H9 (cell line): ENCODE results near the gene HECW1. TPM values are rescaled to one million over a fixed set of nuclear protein-coding genes. Genes with fewer than 3 reads are reported as not detected.

Experiments used
- DNase-seq: peaks from one replicate; pipeline ENCODE4 v3.0.0-alpha.2; 2017
- H2AFZ ChIP-seq: one replicate; pipeline ENCODE4 v1.6.1; 2013; ENCODE audit warnings: mild to moderate bottlenecking, low read length, control low read depth, moderate library complexity
- H2AK5ac ChIP-seq: 2 replicates; pipeline ENCODE4 v1.6.1; 2013; ENCODE audit warnings: low read length, control low read depth, mixed read lengths; ENCODE audit not compliant: insufficient read length
- H2BK120ac ChIP-seq: one replicate; pipeline ENCODE4 v1.6.1; 2013; ENCODE audit warnings: low read depth, mild to moderate bottlenecking, low read length, control low read depth, inconsistent platforms; ENCODE audit not compliant: poor library complexity, severe bottlenecking
- H2BK12ac ChIP-seq: 2 replicates; pipeline ENCODE4 v1.6.1; 2013; ENCODE audit warnings: low read length, control low read depth, mixed read lengths, low read depth; ENCODE audit not compliant: insufficient read length
- H2BK15ac ChIP-seq: 2 replicates; pipeline ENCODE4 v1.6.1; 2013; ENCODE audit warnings: low read depth, low read length, control low read depth
- H2BK20ac ChIP-seq: one replicate; pipeline ENCODE4 v1.6.1; 2013; ENCODE audit warnings: low read depth, mild to moderate bottlenecking, low read length, control low read depth, inconsistent platforms; ENCODE audit not compliant: poor library complexity, severe bottlenecking
- H2BK5ac ChIP-seq: 2 replicates; pipeline ENCODE4 v1.6.1; 2013; ENCODE audit warnings: low read length, control low read depth, mixed read lengths; ENCODE audit not compliant: insufficient read length
- H3K14ac ChIP-seq: 2 replicates; pipeline ENCODE4 v1.6.1; 2013; ENCODE audit warnings: low read length, control low read depth; ENCODE audit not compliant: insufficient read depth
- H3K18ac ChIP-seq: 2 replicates; pipeline ENCODE4 v1.6.1; 2013; ENCODE audit warnings: low read depth, mild to moderate bottlenecking, mixed read lengths, low read length, control low read depth; ENCODE audit not compliant: insufficient read length
- H3K23ac ChIP-seq: 2 replicates; pipeline ENCODE4 v1.6.1; 2013; ENCODE audit warnings: low read length, control low read depth, mixed read lengths, low read depth; ENCODE audit not compliant: insufficient read length
- H3K23me2 ChIP-seq: 2 replicates; pipeline ENCODE4 v1.6.1; 2013; ENCODE audit warnings: low read depth, mild to moderate bottlenecking, mixed read lengths, low read length, control low read depth; ENCODE audit not compliant: insufficient read length, poor library complexity, severe bottlenecking
- H3K27ac ChIP-seq: 2 replicates; pipeline ENCODE4 v1.5.1; 2013; ENCODE audit warnings: low read length, control low read depth, mixed read lengths, low read depth; ENCODE audit not compliant: insufficient read length
- H3K27me3 ChIP-seq: 2 replicates; pipeline ENCODE4 v1.6.1; 2013; ENCODE audit warnings: low read length, control low read depth, inconsistent platforms; ENCODE audit not compliant: insufficient read depth
- H3K4ac ChIP-seq: 2 replicates; pipeline ENCODE4 v1.6.1; 2013; ENCODE audit warnings: low read depth, mild to moderate bottlenecking, control low read depth, inconsistent platforms, low read length, moderate library complexity
- H3K4me1 ChIP-seq: 2 replicates; pipeline ENCODE4 v1.6.1; 2013; ENCODE audit warnings: low read length, control low read depth, inconsistent platforms; ENCODE audit not compliant: insufficient read depth
- H3K4me2 ChIP-seq: 2 replicates; pipeline ENCODE4 v1.6.1; 2013; ENCODE audit warnings: low read length, control low read depth, mixed read lengths; ENCODE audit not compliant: insufficient read length, insufficient read depth
- H3K56ac ChIP-seq: 2 replicates; pipeline ENCODE4 v1.6.1; 2013; ENCODE audit warnings: low read depth, mild to moderate bottlenecking, mixed read lengths, low read length, control low read depth; ENCODE audit not compliant: insufficient read length
- H3K79me1 ChIP-seq: 2 replicates; pipeline ENCODE4 v1.6.1; 2013; ENCODE audit warnings: low read depth, mild to moderate bottlenecking, moderate library complexity, low read length, control low read depth, inconsistent platforms; ENCODE audit not compliant: insufficient read depth, poor library complexity, severe bottlenecking
- H3K79me2 ChIP-seq: 2 replicates; pipeline ENCODE4 v1.6.1; 2013; ENCODE audit warnings: low read length, control low read depth, inconsistent platforms; ENCODE audit not compliant: insufficient read depth
- H3K9ac ChIP-seq: 2 replicates; pipeline ENCODE4 v1.6.1; 2013; ENCODE audit warnings: low read length, control low read depth, mixed read lengths; ENCODE audit not compliant: insufficient read length; ENCODE audit errors: extremely low read depth
- H3K9me3 ChIP-seq: one replicate; pipeline ENCODE4 v1.6.1; 2013; ENCODE audit warnings: low read depth, low read length, inconsistent platforms; ENCODE audit not compliant: control insufficient read depth
- H3T11ph ChIP-seq: one replicate; pipeline ENCODE4 v1.6.1; 2013; ENCODE audit warnings: mild to moderate bottlenecking, low read length, control low read depth, inconsistent platforms
- H4K20me1 ChIP-seq: one replicate; pipeline ENCODE4 v1.6.1; 2013; ENCODE audit not compliant: control insufficient read depth, insufficient read length, insufficient read depth
- H4K5ac ChIP-seq: 2 replicates; pipeline ENCODE4 v1.6.1; 2013; ENCODE audit warnings: low read depth, mild to moderate bottlenecking, mixed read lengths, low read length, control low read depth; ENCODE audit not compliant: insufficient read length
- H4K8ac ChIP-seq: replicated peaks from 2 replicates; pipeline ENCODE4 v1.6.1; 2013; ENCODE audit warnings: low read length, control low read depth, mixed read lengths, low read depth; ENCODE audit not compliant: insufficient read length
- H4K91ac ChIP-seq: 2 replicates; pipeline ENCODE4 v1.6.1; 2013; ENCODE audit warnings: low read depth, mild to moderate bottlenecking, moderate library complexity, mixed read lengths, low read length, control low read depth; ENCODE audit not compliant: insufficient read length
- H3K27ac Mint-ChIP-seq, 3 experiments: 2 replicates in 2 of 3; 3 replicates in 1 of 3; pipeline ENCODE4 v1.8.0; 2020 to 2021; ENCODE audit warnings: mixed read lengths in 3 of 3, mild to moderate bottlenecking in 1 of 3, moderate library complexity in 1 of 3
- H3K27me3 Mint-ChIP-seq: 2 replicates; pipeline ENCODE4 v1.8.0; 2021; ENCODE audit warnings: low read depth, mild to moderate bottlenecking, moderate library complexity, mixed read lengths
- H3K36me3 Mint-ChIP-seq, 3 experiments: 2 replicates in 2 of 3; 3 replicates in 1 of 3; pipeline ENCODE4 v1.8.0; 2020 to 2021; ENCODE audit warnings: low read depth in 3 of 3, mixed read lengths in 3 of 3; ENCODE audit not compliant: insufficient read depth in 1 of 3
- H3K4me1 Mint-ChIP-seq, 2 experiments: 2 replicates each; pipeline ENCODE4 v1.8.0; 2020; ENCODE audit warnings: mixed read lengths in 2 of 2
- H3K4me3 Mint-ChIP-seq, 2 experiments: 2 replicates in 1 of 2; 3 replicates in 1 of 2; pipeline ENCODE4 v1.8.0; 2020 to 2021; ENCODE audit warnings: mild to moderate bottlenecking in 2 of 2, mixed read lengths in 2 of 2, moderate library complexity in 1 of 2
- H3K9me3 Mint-ChIP-seq, 2 experiments: 2 replicates in 1 of 2; 3 replicates in 1 of 2; pipeline ENCODE4 v1.8.0; 2020; ENCODE audit warnings: mild to moderate bottlenecking in 2 of 2, mixed read lengths in 2 of 2, moderate library complexity in 1 of 2
- WGBS: extraction: QIAGEN DNeasy Blood & Tissue Kit; methylation state at CpG from one replicate; pipeline ENCODE4 v1.1.7; 2013; ENCODE audit warnings: missing lambda C conversion rate, low lambda C conversion rate, mixed read lengths; ENCODE audit not compliant: insufficient read length; ENCODE audit errors: extremely low coverage; 5-methylcytosine and 5-hydroxymethylcytosine counted together
- total RNA-seq: library from RNA; stranded (reverse); gene quantifications from 2 replicates; pipeline ENCODE4 v1.2.1, GENCODE V29; 2021
- TF ChIP-seq, protein P1 (sequence below): fragments of 200-600 bp; sonication (generic); conservative IDR thresholded peaks from 3 replicates; pipeline ENCODE4 v1.8.0; 2021; ENCODE audit warnings: antibody characterized with exemption, mild to moderate bottlenecking

The HECW1 gene
- total RNA-seq, 1 experiment from 2014 or later: 5.0 TPM

DNA sequence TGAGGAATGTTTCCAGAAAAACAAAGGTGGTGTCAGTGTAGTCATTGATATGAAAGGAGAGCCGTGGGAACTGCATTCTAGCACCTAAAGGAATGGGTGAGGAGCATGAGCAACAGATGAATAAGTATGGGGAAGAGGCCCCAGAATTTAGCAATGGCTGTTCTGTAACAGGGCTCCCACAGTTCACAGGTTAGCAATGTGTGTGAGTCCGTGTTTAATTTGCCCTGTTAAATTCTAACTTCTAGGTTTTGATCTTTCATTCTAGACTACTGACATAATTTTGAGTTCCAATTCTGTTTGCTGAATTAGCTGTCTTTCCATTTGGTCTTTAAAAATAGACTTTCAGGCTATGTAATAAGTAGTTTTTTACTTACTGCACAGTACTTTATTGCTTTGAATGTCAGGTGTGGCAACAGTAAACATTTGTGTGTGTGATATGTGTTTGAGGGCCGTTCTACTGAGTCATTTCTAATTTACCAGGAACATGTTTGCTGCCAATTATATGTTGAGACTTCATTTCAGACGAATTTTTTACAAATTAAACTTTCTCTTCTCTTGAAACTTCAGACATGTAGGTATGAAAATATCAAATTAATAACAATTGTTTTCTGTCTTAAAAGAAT lies 479.2 kb downstream of the HECW1 start:
- Mint-ChIP-seq H3K9me3 (no peaks in the 10 kb centered on the region), H3K4me3 (no peak overlapping the region), H3K27me3 (no peaks in the 10 kb centered on the region), H3K27ac (no peak overlapping the region; a peak in 2 of 7 replicates), H3K36me3 (peaks cover 0 to 2% (median 0%) of the 10 kb centered on the region in 3 experiments; a peak in 2 of 7 replicates), H3K4me1 (peaks cover 3 to 8% of the 10 kb centered on the region in 2 experiments)
- H3K23me2 ChIP-seq: no peaks in the 10 kb centered on the region
- no peak overlapping the region for H2BK20ac ChIP-seq
- H4K5ac ChIP-seq: no peak overlapping the region
- H2AK5ac ChIP-seq: no peak overlapping the region
- H3K9me3 ChIP-seq: no peaks in the 10 kb centered on the region
- H3K56ac ChIP-seq: no peak overlapping the region
- no peaks in the 10 kb centered on the region for H3K79me1 ChIP-seq
- no peak for DNase-seq
- no peak overlapping the region for H3K4me2 ChIP-seq
- peaks cover 2% of the 10 kb centered on the region; the same call in 1 of the 2 replicates for H3K79me2 ChIP-seq
- H3K4ac ChIP-seq: no peak overlapping the region
- no peak overlapping the region for H2BK120ac ChIP-seq
- peaks cover 3% of the 10 kb centered on the region; the same call in 1 of the 2 replicates for H3K4me1 ChIP-seq
- no peak overlapping the region for H3T11ph ChIP-seq
- no peak overlapping the region for H3K18ac ChIP-seq
- TF ChIP-seq, protein P1, sequence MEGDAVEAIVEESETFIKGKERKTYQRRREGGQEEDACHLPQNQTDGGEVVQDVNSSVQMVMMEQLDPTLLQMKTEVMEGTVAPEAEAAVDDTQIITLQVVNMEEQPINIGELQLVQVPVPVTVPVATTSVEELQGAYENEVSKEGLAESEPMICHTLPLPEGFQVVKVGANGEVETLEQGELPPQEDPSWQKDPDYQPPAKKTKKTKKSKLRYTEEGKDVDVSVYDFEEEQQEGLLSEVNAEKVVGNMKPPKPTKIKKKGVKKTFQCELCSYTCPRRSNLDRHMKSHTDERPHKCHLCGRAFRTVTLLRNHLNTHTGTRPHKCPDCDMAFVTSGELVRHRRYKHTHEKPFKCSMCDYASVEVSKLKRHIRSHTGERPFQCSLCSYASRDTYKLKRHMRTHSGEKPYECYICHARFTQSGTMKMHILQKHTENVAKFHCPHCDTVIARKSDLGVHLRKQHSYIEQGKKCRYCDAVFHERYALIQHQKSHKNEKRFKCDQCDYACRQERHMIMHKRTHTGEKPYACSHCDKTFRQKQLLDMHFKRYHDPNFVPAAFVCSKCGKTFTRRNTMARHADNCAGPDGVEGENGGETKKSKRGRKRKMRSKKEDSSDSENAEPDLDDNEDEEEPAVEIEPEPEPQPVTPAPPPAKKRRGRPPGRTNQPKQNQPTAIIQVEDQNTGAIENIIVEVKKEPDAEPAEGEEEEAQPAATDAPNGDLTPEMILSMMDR: no peak
- H2BK5ac ChIP-seq: no peak overlapping the region
- no peaks in the 10 kb centered on the region for H4K20me1 ChIP-seq
- H3K14ac ChIP-seq: no peak overlapping the region
- no peaks in the 10 kb centered on the region for H3K27me3 ChIP-seq
- H4K91ac ChIP-seq: no peak overlapping the region
- no peak overlapping the region for H2AFZ ChIP-seq
- no CpG with 5 or more reads among the region's 4 CpGs for WGBS
- H2BK12ac ChIP-seq: no peak overlapping the region
- H3K9ac ChIP-seq: no peak overlapping the region
- no peak overlapping the region for H3K23ac ChIP-seq
- H3K27ac ChIP-seq: no peak overlapping the region
- no peak overlapping the region for H2BK15ac ChIP-seq
- no peak overlapping the region for H4K8ac ChIP-seq
